Adrenal gland (tissue), 5 donors: ENCODE results near the gene MAP3K7.

Source experiments
- POLR2A ChIP-seq, 2 donors: fragments of 450-650 bp; IDR thresholded peaks; one replicate each; pipeline ENCODE4 v1.6.1; 2017; ENCODE audit warnings: antibody characterized with exemption in 2 of 2, mild to moderate bottlenecking in 2 of 2, moderate library complexity in 1 of 2
- TF ChIP-seq, protein P1 (sequence below), 6 experiments: fragments of 450-650 bp in 4 of 6; fragments of 200-600 bp in 2 of 6; sonication (generic) in 1 of 6; IDR thresholded peaks; 1 replicate in 5 of 6; 2 replicates in 1 of 6; pipeline versions ENCODE4 v1.5.1 to v1.8.0; 2016 to 2021; ENCODE audit warnings: antibody characterized with exemption in 6 of 6, mild to moderate bottlenecking in 2 of 6, moderate library complexity in 1 of 6
- donor health status: DM: no; HTN: no; CAD: no.

DNA sequence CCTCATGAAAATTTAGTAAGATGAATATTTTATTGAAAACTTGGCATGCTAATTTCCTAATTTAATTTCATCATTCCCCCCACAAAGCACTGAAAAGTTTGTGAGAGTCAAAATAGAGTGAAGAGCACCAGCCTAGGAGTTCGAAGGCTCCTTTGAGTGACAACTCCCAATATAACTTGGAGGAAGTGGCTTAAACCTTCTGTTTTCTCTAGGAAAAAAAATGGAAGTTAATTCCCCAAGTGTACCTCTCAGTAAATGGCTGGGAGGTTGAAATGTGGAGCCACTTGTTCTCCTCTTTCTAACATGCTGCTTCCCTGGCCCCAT is 107.3 kb downstream of the MAP3K7 start:
- TF ChIP-seq, protein P1, sequence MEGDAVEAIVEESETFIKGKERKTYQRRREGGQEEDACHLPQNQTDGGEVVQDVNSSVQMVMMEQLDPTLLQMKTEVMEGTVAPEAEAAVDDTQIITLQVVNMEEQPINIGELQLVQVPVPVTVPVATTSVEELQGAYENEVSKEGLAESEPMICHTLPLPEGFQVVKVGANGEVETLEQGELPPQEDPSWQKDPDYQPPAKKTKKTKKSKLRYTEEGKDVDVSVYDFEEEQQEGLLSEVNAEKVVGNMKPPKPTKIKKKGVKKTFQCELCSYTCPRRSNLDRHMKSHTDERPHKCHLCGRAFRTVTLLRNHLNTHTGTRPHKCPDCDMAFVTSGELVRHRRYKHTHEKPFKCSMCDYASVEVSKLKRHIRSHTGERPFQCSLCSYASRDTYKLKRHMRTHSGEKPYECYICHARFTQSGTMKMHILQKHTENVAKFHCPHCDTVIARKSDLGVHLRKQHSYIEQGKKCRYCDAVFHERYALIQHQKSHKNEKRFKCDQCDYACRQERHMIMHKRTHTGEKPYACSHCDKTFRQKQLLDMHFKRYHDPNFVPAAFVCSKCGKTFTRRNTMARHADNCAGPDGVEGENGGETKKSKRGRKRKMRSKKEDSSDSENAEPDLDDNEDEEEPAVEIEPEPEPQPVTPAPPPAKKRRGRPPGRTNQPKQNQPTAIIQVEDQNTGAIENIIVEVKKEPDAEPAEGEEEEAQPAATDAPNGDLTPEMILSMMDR (IDR thresholded peaks at IDR 0.05) = peak in 1 of 6 experiments; percentile 4
- no peak for TF ChIP-seq POLR2A (IDR thresholded peaks at IDR 0.05)
